ENCODE data around the gene MYADM.

MYADM gene

GRCh38 chr19:53892981-53893325 is 25.3 kb downstream of the MYADM start:
- Histone ChIP-seq H4K20me1 (ENCODE audit: control insufficient read depth, insufficient read depth, low read depth, low read length) (no peaks in the 10 kb centered on the region), H3K27ac (ENCODE audit: low read depth, low read length) (no peak overlapping the region), H3K4me3 (ENCODE audit: low read length) (no peak overlapping the region), H3K4me2 (ENCODE audit: low read length) (no peak overlapping the region), H3K79me2 (ENCODE audit: control insufficient read depth, low read length) (no peaks in the 10 kb centered on the region), H3K36me3 (ENCODE audit: control insufficient read depth, low read length) (no peaks in the 10 kb centered on the region), H3K9me2 (replicated peaks; ENCODE audit: control insufficient read depth, low read length) (no peaks in the 10 kb centered on the region), H3K27me3 (ENCODE audit: control insufficient read depth, low read length) (no peaks in the 10 kb centered on the region), H3K9me3 (ENCODE audit: control insufficient read depth, insufficient read depth, low read length) (no peaks in the 10 kb centered on the region), H3K4me1 (ENCODE audit: control insufficient read depth, low read length) (no peaks in the 10 kb centered on the region), H3F3A (ENCODE audit: control insufficient read depth, insufficient read depth) (no peaks in the 10 kb centered on the region)
- no peak for TF ChIP-seq EZH2phosphoT487 (IDR thresholded peaks at IDR 0.05; ENCODE audit: borderline replicate concordance, low read length)
- no peak for TF ChIP-seq CTCF (IDR thresholded peaks at IDR 0.05; ENCODE audit: low read depth, low read length, poor library complexity, severe bottlenecking)

GRCh38 chr19:53894707-53895106 is 27.0 kb downstream of the MYADM start:
- no peaks in the 10 kb centered on the region for H3K9me3 ChIP-seq (ENCODE audit: control insufficient read depth, insufficient read depth, low read length)
- H3K36me3 ChIP-seq (ENCODE audit: control insufficient read depth, low read length), result no peaks in the 10 kb centered on the region
- H4K20me1 ChIP-seq (ENCODE audit: control insufficient read depth, insufficient read depth, low read depth, low read length), result no peaks in the 10 kb centered on the region
- TF ChIP-seq EZH2phosphoT487 (IDR thresholded peaks at IDR 0.05; ENCODE audit: borderline replicate concordance, low read length) (no peak), CTCF (IDR thresholded peaks at IDR 0.05; ENCODE audit: low read depth, low read length, poor library complexity, severe bottlenecking) (no peak)
- no peak overlapping the region for H3K27ac ChIP-seq (ENCODE audit: low read depth, low read length)
- no peaks in the 10 kb centered on the region for H3K79me2 ChIP-seq (ENCODE audit: control insufficient read depth, low read length)
- H3K4me1 ChIP-seq (ENCODE audit: control insufficient read depth, low read length), result no peaks in the 10 kb centered on the region
- H3K9me2 ChIP-seq (replicated peaks; ENCODE audit: control insufficient read depth, low read length), result no peaks in the 10 kb centered on the region
- H3F3A ChIP-seq (ENCODE audit: control insufficient read depth, insufficient read depth), result no peaks in the 10 kb centered on the region
- no peak overlapping the region for H3K4me3 ChIP-seq (ENCODE audit: low read length)
- no peaks in the 10 kb centered on the region for H3K27me3 ChIP-seq (ENCODE audit: control insufficient read depth, low read length)
- H3K4me2 ChIP-seq (ENCODE audit: low read length), result no peak overlapping the region

- H3K36me3 ChIP-seq (ENCODE audit: control insufficient read depth, low read length), result no peaks in the 10 kb centered on the region
- no peak overlapping the region for H3K4me2 ChIP-seq (ENCODE audit: low read length)
- H3K27me3 ChIP-seq (ENCODE audit: control insufficient read depth, low read length), result no peaks in the 10 kb centered on the region
- no peaks in the 10 kb centered on the region for H3K79me2 ChIP-seq (ENCODE audit: control insufficient read depth, low read length)
- no peaks in the 10 kb centered on the region for H3F3A ChIP-seq (ENCODE audit: control insufficient read depth, insufficient read depth)
- no peaks in the 10 kb centered on the region for H3K9me3 ChIP-seq (ENCODE audit: control insufficient read depth, insufficient read depth, low read length)
- H3K4me1 ChIP-seq (ENCODE audit: control insufficient read depth, low read length), result no peaks in the 10 kb centered on the region
- no peaks in the 10 kb centered on the region for H4K20me1 ChIP-seq (ENCODE audit: control insufficient read depth, insufficient read depth, low read depth, low read length)
- no peak overlapping the region for H3K4me3 ChIP-seq (ENCODE audit: low read length)
- H3K9me2 ChIP-seq (replicated peaks; ENCODE audit: control insufficient read depth, low read length), result no peaks in the 10 kb centered on the region
- TF ChIP-seq EZH2phosphoT487 (IDR thresholded peaks at IDR 0.05; ENCODE audit: borderline replicate concordance, low read length), result no peak
- no peak for TF ChIP-seq CTCF (IDR thresholded peaks at IDR 0.05; ENCODE audit: low read depth, low read length, poor library complexity, severe bottlenecking)
- H3K27ac ChIP-seq (ENCODE audit: low read depth, low read length), result no peak overlapping the region
Observed at GRCh38 chr19:53896682-53897081, 29.0 kb downstream of the MYADM start.

GRCh38 chr19:53897459-53897858 is 29.8 kb downstream of the MYADM start:
- Histone ChIP-seq H3K27me3 (ENCODE audit: control insufficient read depth, low read length) (no peaks in the 10 kb centered on the region), H3K9me2 (replicated peaks; ENCODE audit: control insufficient read depth, low read length) (no peaks in the 10 kb centered on the region), H3F3A (ENCODE audit: control insufficient read depth, insufficient read depth) (no peaks in the 10 kb centered on the region), H3K79me2 (ENCODE audit: control insufficient read depth, low read length) (no peaks in the 10 kb centered on the region), H3K4me1 (ENCODE audit: control insufficient read depth, low read length) (no peaks in the 10 kb centered on the region), H3K27ac (ENCODE audit: low read depth, low read length) (no peak overlapping the region), H4K20me1 (ENCODE audit: control insufficient read depth, insufficient read depth, low read depth, low read length) (no peaks in the 10 kb centered on the region), H3K36me3 (ENCODE audit: control insufficient read depth, low read length) (no peaks in the 10 kb centered on the region), H3K9me3 (ENCODE audit: control insufficient read depth, insufficient read depth, low read length) (no peaks in the 10 kb centered on the region), H3K4me3 (ENCODE audit: low read length) (no peak overlapping the region), H3K4me2 (ENCODE audit: low read length) (no peak overlapping the region)
- TF ChIP-seq CTCF (IDR thresholded peaks at IDR 0.05; ENCODE audit: low read depth, low read length, poor library complexity, severe bottlenecking), result no peak
